Measurements from ENCODE around the gene VIL1.

GRCh38 chr2:218431878-218432277 lies 13.0 kb downstream of the VIL1 start:
- TF ChIP-seq ZNF707 (tag by site-specific recombination; IDR thresholded peaks at IDR 0.05) (no peak), KLF10 (tag by site-specific recombination; IDR thresholded peaks at IDR 0.05) (no peak), TCF7L2 (IDR thresholded peaks at IDR 0.05; ENCODE audit: borderline replicate concordance, low read depth, low read length) (no peak), ZNF155 (tag by site-specific recombination; IDR thresholded peaks at IDR 0.05) (no peak), ZNF138 (tag by site-specific recombination; IDR thresholded peaks at IDR 0.05; ENCODE audit: borderline replicate concordance) (no peak), ZNF23 (tag by site-specific recombination; IDR thresholded peaks at IDR 0.05; ENCODE audit: borderline replicate concordance) (no peak)
